HUES64 (cell line): ENCODE measurements around the gene REG3G.
"Not testable (repeated sequence)": the region's sequence is repeated elsewhere in the genome, so short reads cannot be mapped to it uniquely, and the experiment has no call there.

Experiments used
- H3K27ac ChIP-seq: 2 replicates; pipeline ENCODE4 v1.7.0; 2013; ENCODE audit warnings: low read depth, low read length, inconsistent platforms
- H3K27me3 ChIP-seq: 2 replicates; pipeline ENCODE4 v1.6.1; 2013; ENCODE audit warnings: mild to moderate bottlenecking, low read length; ENCODE audit not compliant: insufficient read depth
- H3K36me3 ChIP-seq: 2 replicates; pipeline ENCODE4 v1.6.1; 2013; ENCODE audit warnings: mild to moderate bottlenecking, low read length; ENCODE audit not compliant: insufficient read depth
- H3K4me1 ChIP-seq: 2 replicates; pipeline ENCODE4 v1.6.1; 2013; ENCODE audit warnings: mild to moderate bottlenecking, low read length, moderate library complexity; ENCODE audit not compliant: insufficient read depth
- H3K4me3 ChIP-seq: 2 replicates; pipeline ENCODE4 v1.5.1; 2013; ENCODE audit warnings: mild to moderate bottlenecking, low read length, moderate library complexity
- H3K9ac ChIP-seq: 2 replicates; pipeline ENCODE4 v1.6.1; 2013; ENCODE audit warnings: mild to moderate bottlenecking, low read depth, low read length
- H3K9me3 ChIP-seq: 2 replicates; pipeline ENCODE4 v1.6.1; 2013; ENCODE audit warnings: low read depth, low read length; ENCODE audit not compliant: insufficient read depth
- WGBS: fragments of 150-250, 120-280 bp; methylation state at CpG from one replicate; pipeline ENCODE4 v1.1.7; 2013; ENCODE audit warnings: missing lambda C conversion rate; 5-methylcytosine and 5-hydroxymethylcytosine counted together

The REG3G gene

DNA sequence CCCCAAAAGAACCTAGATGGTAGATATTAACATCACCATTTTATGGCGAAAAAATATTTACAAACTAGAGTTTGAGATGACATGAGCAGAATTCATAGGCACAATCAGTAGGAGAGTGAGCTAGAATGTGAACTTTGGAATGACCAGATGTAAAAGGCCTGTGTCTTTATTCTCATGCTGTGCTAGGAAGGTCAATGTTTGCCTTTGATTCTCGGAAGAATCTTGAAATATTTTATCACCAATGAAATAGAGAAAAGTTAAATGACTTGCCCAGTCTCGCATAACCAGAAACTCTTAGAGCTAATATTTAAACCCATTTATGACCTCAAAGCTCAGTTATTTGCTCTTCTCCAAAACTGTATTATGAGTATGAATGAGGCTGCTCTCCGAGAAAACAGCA lies 9.2 kb upstream of the REG3G start:
- 0 out of 2 replicates have a peak, but pooled peaks cover 5% of the 10 kb centered on the region for H3K4me1 ChIP-seq
- 100% methylated on average over 3 of the region's 4 CpGs for WGBS

DNA sequence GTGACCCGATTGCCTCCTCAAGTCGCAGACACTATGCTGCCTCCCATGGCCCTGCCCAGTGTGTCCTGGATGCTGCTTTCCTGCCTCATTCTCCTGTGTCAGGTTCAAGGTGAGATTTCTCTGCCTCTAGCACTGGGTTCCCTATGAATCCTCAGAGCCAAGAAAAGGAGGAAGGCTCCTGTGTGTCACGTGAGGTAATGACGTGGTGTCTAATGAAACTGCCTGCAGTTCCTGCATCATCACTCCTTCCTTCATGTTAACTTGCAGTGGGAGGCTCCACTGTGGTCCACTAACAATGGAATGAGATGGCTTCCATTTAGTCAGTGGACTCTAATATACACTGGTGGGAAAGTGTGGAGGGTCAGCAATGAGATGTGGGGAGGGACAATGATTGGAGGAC lies 559 bp downstream of the REG3G start:
- H3K4me1 ChIP-seq = no peaks in the 10 kb centered on the region

More for the DNA sequence above, 9.2 kb upstream of the REG3G start:
- Histone ChIP-seq H3K36me3 (no peaks in the 10 kb centered on the region), H3K27me3 (no peaks in the 10 kb centered on the region), H3K4me3 (no peak overlapping the region), H3K9ac (no peak overlapping the region), H3K27ac (no peak overlapping the region), H3K9me3 (no peaks in the 10 kb centered on the region)

DNA sequence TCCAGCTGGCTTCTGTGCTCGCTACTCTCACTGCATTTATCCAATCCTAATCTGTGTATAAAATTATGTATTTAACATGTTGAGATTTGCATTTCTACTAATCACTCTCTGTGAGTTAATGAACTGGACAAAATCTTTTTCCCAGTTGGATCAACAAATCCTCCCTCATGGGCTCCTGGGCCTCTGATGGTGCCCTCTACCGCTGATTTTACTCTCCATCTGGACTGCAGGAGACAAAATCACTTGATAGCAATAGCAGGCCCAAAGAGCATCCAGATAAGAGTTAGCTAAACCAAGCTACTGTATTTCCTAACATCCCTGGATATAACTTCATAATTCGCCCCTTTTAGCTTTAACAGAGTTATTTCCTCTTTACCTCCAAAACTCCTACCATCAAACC lies 14.4 kb downstream of the REG3G start:
- 87% methylated on average over 3 of the region's 3 CpGs for WGBS
- H3K9ac ChIP-seq = no peak overlapping the region

More for the DNA sequence above, 559 bp downstream of the REG3G start:
- no peak overlapping the region for H3K4me3 ChIP-seq
- no peaks in the 10 kb centered on the region for H3K9me3 ChIP-seq
- H3K36me3 ChIP-seq = no peaks in the 10 kb centered on the region
- WGBS = 72% methylated on average over 4 of the region's 4 CpGs
- no peak overlapping the region for H3K9ac ChIP-seq
- no peaks in the 10 kb centered on the region for H3K27me3 ChIP-seq
- no peak overlapping the region for H3K27ac ChIP-seq

DNA sequence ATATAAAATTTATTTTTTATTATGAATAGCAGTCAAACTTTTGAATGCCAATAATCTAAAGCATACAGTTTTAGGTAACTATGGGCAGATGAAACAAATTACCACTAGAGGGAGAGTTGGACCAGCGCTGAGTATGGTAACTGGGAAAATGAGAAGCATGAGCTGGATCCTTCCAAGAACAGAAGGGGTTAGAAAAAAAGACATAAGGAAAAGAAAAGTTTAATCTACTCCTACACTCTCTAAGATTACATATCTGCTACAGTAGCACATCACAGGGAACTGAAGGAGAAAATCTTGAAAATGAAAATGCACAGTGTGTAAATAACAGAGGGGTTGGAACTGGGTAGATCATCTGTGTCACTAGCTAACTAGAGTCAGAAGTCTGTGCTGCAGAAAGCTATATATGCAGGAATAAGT lies 15.5 kb downstream of the REG3G start:
- WGBS = 40% methylated on average over 1 of the region's 1 CpG

More for the DNA sequence above, 14.4 kb downstream of the REG3G start:
- Histone ChIP-seq H3K36me3 (no peaks in the 10 kb centered on the region), H3K27me3 (no peaks in the 10 kb centered on the region), H3K9me3 (no peaks in the 10 kb centered on the region), H3K4me3 (no peak overlapping the region), H3K27ac (no peak overlapping the region), H3K4me1 (peaks cover 6% of the 10 kb centered on the region; the same call in 1 of the 2 replicates)

DNA sequence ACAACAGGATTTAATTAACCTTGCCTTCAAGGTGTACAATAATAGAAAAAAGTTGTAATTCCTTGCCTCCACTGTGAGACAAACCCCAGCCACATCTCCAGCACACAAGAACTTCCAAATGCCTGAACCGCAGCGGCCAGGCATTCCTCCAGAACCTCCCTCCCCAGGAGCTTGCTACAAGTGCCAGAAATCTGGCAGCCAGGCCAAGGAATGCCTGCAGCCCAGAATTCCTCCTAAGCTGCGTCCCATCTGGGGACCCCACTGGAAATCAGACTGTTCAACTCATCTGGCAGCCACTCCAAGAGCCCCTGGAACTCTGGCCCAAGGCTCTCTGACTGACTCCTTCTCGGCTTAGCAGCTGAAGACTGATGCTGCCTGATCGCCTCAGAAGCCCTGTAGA lies 28.0 kb downstream of the REG3G start:
- 69% methylated on average over 5 of the region's 5 CpGs for WGBS
- H3K27me3 ChIP-seq, H3K9ac ChIP-seq, H3K36me3 ChIP-seq, H3K27ac ChIP-seq, H3K9me3 ChIP-seq, H3K4me1 ChIP-seq, H3K4me3 ChIP-seq: not testable (repeated sequence)

More for the DNA sequence above, 15.5 kb downstream of the REG3G start:
- no peaks in the 10 kb centered on the region for H3K36me3 ChIP-seq
- no peak overlapping the region for H3K27ac ChIP-seq
- H3K4me3 ChIP-seq = no peak overlapping the region
- no peaks in the 10 kb centered on the region for H3K9me3 ChIP-seq
- no peak overlapping the region for H3K9ac ChIP-seq
- peaks cover 6% of the 10 kb centered on the region; the same call in 1 of the 2 replicates for H3K4me1 ChIP-seq
- H3K27me3 ChIP-seq = no peaks in the 10 kb centered on the region

DNA sequence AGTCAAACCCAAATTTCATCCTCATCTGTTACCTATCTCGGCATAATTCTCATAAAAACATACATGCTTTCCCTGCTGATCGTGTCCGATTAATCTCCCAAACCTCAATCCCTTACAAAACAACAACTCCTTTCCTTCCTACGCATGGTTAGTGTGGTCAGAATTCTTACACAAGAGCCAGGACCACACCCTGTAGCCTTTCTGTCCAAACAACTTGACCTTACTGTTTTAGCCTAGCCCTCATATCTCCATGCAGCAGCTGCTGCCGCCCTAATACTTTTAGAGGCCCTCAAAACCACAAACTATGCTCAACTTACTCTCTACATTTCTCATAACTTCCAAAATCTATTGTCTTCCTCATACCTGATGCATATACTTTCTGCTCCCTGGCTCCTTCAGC lies 29.3 kb downstream of the REG3G start:
- H3K27ac ChIP-seq, H3K36me3 ChIP-seq, H3K27me3 ChIP-seq, H3K9me3 ChIP-seq, H3K4me3 ChIP-seq, H3K4me1 ChIP-seq, H3K9ac ChIP-seq: not testable (repeated sequence)
- whole genome bisulfite sequencing = 97% methylated on average over 4 of the region's 5 CpGs

DNA sequence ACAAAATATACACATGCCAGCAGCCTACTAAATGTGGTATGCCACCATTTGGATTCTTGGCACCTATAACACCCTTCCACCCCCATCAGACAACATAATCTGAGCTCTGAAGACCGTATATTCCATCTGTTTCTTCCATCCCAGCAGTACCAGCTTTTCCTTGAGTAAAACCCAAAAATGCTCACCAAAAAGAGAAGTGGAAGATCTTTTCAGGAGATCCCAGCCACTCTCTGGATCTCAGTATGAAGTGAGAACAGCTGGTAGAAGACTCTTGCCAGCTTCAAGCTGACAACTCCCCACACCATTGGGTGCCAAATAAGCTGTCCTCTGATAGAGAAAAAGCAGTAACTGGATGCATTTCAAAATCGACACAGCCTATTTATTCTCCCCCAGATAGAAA lies 39.7 kb downstream of the REG3G start:
- no peak overlapping the region for H3K9ac ChIP-seq
- no peaks in the 10 kb centered on the region for H3K36me3 ChIP-seq
- no peaks in the 10 kb centered on the region for H3K4me1 ChIP-seq
- no peaks in the 10 kb centered on the region for H3K9me3 ChIP-seq
- H3K27ac ChIP-seq = no peak overlapping the region
- H3K27me3 ChIP-seq = no peaks in the 10 kb centered on the region
- 91% methylated on average over 2 of the region's 2 CpGs for WGBS
- no peak overlapping the region for H3K4me3 ChIP-seq

DNA sequence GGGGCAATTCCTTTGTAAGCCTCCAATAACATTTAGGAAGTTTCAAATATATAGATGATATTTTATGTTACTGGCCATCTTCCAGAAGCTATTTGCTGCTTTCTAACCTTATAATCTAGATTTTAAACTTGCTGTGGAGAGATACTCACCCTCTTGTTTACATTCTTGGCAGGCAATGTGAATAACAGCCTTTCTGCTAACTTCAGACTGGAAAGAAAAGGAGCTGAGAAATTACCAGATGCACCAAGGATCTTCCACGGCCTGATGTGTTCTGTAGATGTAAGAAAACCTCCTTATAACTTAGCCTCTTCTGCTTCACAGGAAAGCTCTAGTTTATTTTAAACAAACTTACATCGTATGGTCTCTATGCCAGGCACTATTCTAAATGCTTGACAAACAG lies 45.6 kb downstream of the REG3G start:
- Histone ChIP-seq H3K36me3 (no peaks in the 10 kb centered on the region), H3K4me3 (no peak overlapping the region), H3K9me3 (no peaks in the 10 kb centered on the region), H3K9ac (no peak overlapping the region), H3K27me3 (no peaks in the 10 kb centered on the region), H3K4me1 (no peaks in the 10 kb centered on the region), H3K27ac (no peak overlapping the region)
- 95% methylated on average over 2 of the region's 2 CpGs for WGBS
